HG03442 (cell line): ENCODE results near the gene LINC00305.

Experiments used
- ATAC-seq: cut with Tn5 transposase; IDR thresholded peaks from one replicate; pipeline ENCODE4 v1.9.1; 2021; ENCODE audit warnings: mild to moderate bottlenecking, moderate library complexity; ENCODE audit not compliant: unreplicated experiment

Gene LINC00305

GRCh38 chr18:64148988-64149387 is at the start of gene LINC00305:
Gene LINC00305 (minus strand): TSS chr18:64149088.
- ATAC-seq = no peak

- ATAC-seq = no peak
Measured at GRCh38 chr18:64191069-64191468, 42.2 kb upstream of the LINC00305 start.

GRCh38 chr18:64185987-64186386 is 37.1 kb upstream of the LINC00305 start:
- no peak for ATAC-seq

GRCh38 chr18:64183665-64184064 is 34.8 kb upstream of the LINC00305 start:
- ATAC-seq = no peak

- no peak for ATAC-seq
Measured at GRCh38 chr18:64180617-64181016, 31.7 kb upstream of the LINC00305 start.

- no peak for ATAC-seq
Measured at GRCh38 chr18:64180171-64180570, 31.3 kb upstream of the LINC00305 start.

- ATAC-seq = no peak
Measured at GRCh38 chr18:64179556-64180080, 30.7 kb upstream of the LINC00305 start.

GRCh38 chr18:64178860-64179259 is 30.0 kb upstream of the LINC00305 start:
- no peak for ATAC-seq

GRCh38 chr18:64175432-64175831 is 26.5 kb upstream of the LINC00305 start:
- ATAC-seq = no peak

- no peak for ATAC-seq
Measured at GRCh38 chr18:64171576-64171975, 22.7 kb upstream of the LINC00305 start.

GRCh38 chr18:64167408-64167925 is 18.6 kb upstream of the LINC00305 start:
- no peak for ATAC-seq

- ATAC-seq = no peak
Measured at GRCh38 chr18:64165906-64166305, 17.0 kb upstream of the LINC00305 start.

GRCh38 chr18:64164883-64165282 is 16.0 kb upstream of the LINC00305 start:
- no peak for ATAC-seq

GRCh38 chr18:64149916-64150438 is 1.1 kb upstream of the LINC00305 start:
- ATAC-seq = no peak

- ATAC-seq = no peak
Measured at GRCh38 chr18:64142904-64143303, 6.0 kb downstream of the LINC00305 start.

GRCh38 chr18:64137914-64138313 is 11.0 kb downstream of the LINC00305 start:
- ATAC-seq = no peak

GRCh38 chr18:64134044-64134747 is 14.7 kb downstream of the LINC00305 start:
- no peak for ATAC-seq

GRCh38 chr18:64132871-64133270 is 16.0 kb downstream of the LINC00305 start:
- ATAC-seq = no peak

GRCh38 chr18:64131314-64131713 is 17.6 kb downstream of the LINC00305 start:
- no peak for ATAC-seq

- ATAC-seq = peak; percentile 47
Measured at GRCh38 chr18:64127172-64127571, 21.7 kb downstream of the LINC00305 start.

GRCh38 chr18:64119916-64120315 is 29.0 kb downstream of the LINC00305 start:
- ATAC-seq = no peak

GRCh38 chr18:64118406-64118805 is 30.5 kb downstream of the LINC00305 start:
- ATAC-seq = no peak
